Stimulated activated CD4-positive, alpha-beta T cell treated with anti-CD3 and anti-CD28 coated beads, Interleukin-12 subunit alpha, Interleukin-12 subunit beta, amount 100 ng/mL, for 24 hours (primary cell): Measurements from ENCODE around the gene RABL3.
"Not testable (repeated sequence)": the region's sequence is repeated elsewhere in the genome, so short reads cannot be mapped to it uniquely, and the experiment has no call there.

Experiments used
- DNase-seq, 2 experiments: peaks; one replicate each; pipeline ENCODE4 v3.0.0-alpha.2; 2020; ENCODE audit warnings: low read depth in 2 of 2

RABL3 gene

DNA sequence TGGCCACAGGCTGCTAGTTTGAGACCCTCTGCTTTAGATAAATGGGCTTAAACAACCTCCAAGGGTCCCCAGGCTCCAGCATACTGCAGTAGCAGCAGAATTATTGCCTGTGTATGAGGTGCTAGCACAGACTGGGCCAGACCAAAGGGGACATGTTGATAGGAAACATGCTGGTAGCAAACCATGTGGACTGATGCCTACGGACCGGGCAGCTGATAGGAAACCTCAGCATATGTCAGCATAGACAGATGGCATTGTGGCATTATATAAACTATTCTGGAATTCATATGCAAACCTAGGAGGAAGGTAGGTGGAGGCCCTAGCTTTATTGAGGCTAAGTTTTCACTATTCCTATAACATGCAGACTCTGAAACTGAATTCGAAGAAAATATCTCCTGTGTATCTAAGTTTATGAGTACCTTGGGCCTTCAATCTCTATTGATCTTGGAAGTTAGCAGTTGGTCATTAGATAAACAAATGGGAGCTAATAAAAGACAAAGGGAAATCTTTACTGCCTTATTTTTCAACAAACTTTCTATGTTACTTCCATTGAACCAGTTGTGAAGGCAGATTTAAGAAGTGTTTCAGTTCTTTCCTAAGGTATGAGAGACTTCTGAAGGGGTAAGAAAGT lies 58.5 kb downstream of the RABL3 start:
- DNase-seq = no peak

DNA sequence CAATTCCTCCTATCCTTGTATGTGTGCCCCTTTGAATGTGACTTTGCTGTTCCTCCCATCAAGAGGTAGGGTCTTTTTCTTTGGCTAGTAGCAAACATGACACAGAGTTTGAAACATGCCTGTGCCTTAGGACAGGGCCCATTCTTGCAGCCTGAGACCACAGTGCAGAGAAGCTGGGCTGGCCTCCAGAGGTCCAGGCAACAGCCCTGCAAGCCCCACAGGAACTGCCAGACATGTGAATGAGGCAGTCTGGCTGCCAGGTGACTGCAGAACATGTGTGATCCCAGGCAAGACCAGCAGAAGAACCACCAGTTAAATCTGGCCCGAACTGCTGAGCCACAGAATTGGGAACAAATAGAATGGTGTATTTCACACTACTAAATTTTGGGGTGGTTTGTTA lies 59.1 kb downstream of the RABL3 start:
- no peak for DNase-seq

DNA sequence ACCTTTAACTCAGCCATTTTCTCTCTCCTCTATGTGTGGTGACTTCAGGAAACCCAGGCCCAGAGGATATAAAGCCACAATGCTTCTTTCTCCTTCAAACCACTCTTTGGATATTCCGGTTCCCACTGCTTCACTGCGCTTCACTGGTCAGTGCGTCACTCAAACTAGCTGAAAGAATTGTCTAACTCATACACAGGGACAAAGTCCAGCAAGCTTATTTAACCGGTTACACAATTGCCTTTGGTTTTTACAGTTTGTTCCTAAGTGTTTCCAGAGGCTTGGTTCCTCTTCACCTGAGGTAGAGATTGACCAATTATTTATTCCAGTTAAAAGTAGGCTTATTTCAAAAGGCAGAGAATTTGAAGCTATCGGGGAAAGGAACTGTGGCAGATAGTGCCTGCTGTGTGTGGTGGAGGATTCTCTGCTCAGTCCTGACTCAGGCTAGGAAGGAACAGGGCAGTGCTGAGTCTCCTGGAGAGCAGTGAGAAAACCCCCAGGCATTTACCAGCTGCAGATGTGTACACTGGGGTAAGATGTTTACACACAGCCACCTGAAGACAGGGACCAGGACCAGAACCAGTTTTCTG lies 60.1 kb downstream of the RABL3 start, which contains the start of gene HGD:
Gene HGD, minus strand, starts transcription at position 145 of the 587 bp plus-strand sequence. Its CDS starts 128 bp downstream, at position 17.
- no peak for DNase-seq

DNA sequence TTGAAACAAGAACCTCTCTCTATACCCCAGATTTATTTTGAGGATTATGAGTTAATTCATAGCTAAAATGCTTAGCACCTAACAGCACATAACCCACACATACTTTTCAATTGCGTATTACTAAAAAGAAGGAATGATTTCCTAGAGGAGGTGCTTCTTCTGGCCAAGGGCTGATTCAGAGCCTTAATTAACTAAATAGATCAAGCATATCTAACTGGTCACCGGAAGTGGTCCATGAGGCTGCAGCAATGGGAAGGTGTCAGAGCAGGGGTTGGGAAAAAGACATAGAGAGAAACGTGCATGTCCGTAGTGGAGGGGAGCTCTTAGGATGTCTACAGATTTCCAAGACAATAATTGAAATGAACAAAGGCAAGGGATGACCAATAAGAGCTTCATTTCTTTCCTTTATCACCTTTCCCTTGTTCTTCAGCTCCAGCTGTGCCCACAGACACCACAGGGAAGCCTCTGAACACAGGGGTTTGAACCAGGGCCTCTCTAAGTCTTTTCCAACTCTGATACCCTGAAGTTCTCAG lies 60.7 kb downstream of the RABL3 start:
- DNase-seq = no peak

DNA sequence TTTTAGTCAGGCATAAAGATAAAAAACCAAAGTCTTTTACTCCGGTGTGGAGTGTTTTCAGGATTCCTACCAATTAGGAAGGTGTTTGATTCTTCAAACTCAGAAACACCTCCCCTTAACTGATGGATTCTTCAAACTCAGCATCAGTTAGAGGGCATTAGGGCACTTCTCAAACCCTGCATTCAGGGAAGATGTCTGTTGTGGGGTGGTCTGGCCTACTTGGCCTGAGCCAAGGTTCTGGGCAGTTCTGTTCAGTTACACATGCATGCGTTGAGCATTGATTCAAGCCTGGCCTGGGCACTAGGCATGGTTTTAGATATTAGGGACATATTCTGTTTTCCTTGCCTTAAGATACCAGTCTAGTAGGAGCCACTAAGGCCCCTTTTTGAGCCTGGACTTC lies 61.3 kb downstream of the RABL3 start:
- no peak for DNase-seq

DNA sequence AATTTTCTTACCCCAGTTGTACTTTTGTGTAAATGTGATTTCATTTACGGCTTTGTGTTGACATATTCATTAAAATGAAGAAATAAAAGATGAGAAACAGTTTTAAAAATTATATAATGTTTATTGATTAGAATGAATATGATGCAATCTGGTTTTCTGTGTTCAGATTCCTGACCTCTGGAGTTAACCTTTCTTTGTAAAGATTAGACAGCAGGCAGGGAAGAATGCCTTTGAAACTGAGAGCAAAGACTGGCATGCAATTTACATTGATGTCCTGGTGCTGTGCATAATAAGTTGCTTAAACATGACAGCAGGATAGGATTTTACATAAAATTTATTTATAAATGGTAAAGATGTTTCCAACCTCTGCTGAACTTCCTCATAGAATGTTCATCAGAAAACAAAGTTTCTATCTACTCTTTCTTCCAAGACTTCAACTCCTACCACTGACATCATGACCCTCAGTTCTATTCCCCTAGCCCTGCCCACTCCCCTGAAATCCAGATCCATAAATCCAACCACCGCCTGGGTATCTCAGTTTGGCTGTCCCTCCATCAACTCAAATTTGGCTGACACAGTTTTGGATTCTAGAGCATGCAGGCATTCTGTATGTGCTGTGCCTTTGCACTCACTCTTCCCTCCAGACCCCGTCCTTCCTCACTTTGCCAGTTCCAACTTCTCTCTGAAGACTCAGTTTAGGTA lies 62.0 kb downstream of the RABL3 start:
- no peak for DNase-seq

DNA sequence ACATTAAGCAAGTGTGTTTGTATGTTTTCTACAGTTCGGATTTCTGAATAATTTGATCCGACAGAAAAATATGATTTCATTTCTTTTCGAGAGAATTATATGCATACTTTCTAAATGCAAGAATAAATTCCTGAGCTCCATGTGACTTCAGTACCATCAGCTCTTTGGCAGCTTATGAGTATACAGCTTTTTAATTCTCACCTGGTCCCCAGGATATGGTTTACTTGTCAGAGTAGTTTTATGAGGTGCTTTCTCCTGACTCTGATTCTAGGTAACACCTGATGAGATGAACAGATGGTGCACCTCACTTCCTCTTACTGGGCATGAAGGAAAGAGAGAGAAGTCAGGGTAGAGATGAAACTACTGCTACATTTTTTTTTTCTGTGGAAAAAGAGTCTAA lies 63.3 kb downstream of the RABL3 start:
- DNase-seq = no peak

DNA sequence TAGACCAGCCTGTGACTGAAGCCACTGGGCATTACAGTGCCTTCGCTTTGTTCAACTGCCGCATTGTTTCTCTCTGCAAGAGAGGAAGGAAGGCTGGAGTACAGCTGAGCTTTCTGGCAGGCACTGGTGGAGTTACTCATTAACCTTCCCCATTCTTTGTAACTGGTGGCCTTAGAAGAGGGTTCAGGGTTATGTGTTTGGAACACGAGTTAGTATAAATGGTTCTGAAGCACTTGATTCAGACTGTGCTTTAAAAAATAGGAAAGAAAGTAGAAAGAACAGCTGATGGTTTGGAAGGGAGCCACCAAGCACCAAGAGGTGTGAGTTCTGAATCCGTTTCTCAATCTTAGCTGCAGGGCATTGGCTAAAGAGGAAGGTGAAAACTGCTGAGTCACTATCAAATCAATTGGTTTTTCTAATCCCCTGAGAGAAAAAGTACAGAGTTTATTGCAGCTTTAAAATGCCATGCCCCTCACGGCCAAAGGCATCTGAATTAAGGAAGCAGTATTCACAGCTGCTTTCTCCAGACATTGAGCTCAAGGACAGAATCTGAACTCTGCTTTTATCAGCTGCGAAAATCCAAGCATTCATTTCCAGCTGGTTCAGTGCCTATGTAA lies 63.9 kb downstream of the RABL3 start:
- DNase-seq = no peak

DNA sequence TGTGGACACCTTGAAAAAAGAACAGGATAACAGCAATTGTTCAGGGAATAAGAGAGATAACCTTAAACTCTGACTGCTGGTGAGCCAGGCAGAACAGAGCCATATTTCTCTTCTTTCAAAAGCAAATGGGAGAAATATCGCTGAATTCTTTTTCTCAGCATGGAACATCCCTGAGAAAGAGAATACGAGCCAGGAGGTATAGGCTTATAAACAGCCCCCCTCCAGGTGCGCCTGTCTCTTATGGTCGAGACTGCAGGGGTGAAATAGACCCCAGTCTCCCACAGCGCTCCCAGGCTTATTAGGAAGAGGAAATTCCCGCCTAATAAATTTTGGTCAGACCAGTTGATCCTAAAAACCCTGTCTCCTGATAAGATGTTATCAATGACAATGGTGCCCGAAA lies 65.1 kb downstream of the RABL3 start:
- not testable (repeated sequence) for DNase-seq

DNA sequence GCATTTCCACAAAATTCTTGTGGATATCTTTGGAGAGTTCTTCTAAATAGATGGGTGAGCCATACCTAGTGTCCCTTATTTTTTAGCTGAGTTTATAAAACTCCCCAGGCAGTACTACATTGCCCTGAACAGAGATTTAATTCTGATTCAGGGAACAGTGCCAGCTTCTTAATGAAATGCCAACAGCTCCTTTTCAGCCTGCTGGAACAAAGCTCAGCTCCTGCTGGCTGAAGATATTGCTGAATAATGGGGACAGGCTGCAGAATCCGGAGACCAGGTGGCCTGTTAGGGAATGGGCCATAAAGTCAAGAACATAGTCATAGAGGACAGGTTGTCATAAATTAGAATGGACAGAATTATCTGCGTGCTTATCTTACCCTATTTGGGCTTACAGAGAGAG lies 69.2 kb downstream of the RABL3 start:
- no peak for DNase-seq

DNA sequence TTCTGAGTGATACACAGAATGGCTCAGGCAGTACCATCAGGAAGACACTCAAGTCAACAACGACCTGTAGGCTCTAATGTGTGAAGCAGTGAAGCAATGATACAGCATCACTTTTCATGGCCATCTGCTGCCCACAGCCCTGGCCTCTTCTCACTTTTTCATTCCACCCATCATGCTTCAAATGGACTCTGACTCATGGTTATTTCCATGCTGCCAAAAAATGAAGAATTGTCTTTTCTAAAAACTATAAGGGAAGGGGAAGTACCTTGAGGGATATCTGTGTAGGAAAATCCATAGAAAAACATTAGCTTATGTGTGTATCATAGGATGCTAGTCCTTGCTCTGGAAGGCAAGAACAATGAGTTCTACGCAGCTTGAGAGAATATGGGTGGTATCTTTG lies 71.7 kb downstream of the RABL3 start:
- no peak for DNase-seq

DNA sequence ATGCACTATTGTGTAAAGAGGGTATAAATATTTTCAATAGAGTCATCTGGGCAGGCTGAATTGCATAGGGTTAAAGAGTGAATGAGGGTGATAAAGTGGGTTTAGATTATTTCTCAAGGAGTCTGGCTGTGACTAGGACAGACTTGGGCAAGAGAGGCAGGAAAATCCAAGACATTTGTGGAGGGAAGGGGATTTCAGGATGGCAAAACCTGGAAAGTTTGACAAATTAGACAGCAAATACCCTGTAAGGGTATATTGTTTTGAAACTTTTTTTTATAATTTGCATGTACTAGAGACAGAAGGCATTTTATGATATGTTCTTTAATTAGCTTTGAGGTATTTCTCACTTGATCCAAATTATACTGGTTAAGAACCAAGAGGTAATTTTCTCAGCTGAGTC lies 77.4 kb downstream of the RABL3 start:
- no peak for DNase-seq

DNA sequence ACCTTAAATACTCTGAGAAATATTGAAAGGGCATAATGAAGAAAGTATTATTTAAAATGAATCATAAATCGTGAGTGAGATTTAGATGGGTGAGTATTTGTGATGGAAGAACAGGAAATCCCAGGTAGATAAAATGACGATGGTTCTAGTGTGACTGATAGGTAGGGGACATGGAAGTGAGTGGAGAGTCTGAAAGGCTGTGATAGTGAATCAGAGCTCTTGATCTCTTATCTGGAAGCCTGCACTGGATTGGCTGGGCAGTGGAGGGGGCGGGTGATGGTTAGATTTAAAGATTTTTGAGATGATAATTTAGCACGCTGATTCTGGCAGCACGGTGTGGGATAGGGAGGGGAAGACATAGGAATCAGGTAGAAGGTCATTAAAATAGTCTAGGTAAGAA lies 80.4 kb downstream of the RABL3 start:
- no peak for DNase-seq

DNA sequence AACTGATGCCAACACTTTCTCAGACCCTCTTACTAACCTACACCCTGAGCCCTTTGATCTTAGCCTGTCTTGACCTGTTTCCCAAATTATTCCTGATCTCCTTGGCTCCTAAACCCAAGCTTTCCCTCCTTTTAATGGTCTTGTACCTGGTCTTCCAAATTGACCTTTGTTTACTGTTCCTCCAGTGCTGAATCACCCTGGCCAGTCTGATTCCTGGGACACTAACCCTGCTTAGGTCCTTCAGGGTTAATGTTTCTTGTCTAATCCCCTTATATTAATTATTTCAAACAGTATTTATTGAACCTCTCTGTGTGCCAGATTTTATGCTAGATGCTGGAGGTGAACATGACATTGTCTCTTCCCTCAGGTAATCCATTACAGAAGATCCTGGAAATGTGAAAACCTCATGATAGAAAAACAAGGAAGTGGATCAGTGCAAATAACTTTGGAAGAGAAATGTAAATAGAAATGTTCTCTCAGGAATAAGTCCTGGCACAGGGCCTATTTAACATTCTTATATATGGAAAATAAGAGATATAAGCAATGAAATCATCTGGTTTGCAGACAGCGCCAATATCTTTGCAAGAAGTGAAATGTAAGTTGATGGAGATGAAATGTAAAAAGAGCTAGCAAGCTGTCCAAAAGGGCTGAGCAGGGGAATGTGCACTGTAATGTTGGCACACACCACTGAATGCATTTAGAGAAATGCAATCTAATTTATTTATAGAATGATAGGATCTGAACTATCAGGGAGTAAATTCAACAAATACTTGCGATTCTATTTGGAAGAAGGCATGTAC lies 81.0 kb downstream of the RABL3 start:
- no peak for DNase-seq

DNA sequence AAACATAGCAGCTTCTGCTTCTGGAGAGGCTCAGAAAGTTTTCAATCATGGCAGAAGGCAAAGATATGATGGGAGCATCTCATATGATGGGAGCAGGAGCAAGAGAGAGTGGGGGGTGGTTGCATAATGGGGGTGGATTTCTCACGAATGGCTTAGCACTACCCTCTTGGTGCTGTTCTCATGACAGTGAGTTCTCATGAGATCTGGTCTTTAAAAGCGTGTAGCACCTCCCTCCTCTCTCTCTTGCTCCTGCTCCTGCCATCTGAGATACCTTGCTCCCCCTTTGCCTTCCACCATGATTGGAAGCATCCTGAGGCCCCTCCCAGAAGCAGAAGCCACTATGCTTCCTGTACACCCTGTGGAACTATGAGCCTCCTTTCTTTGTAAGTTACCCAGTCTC lies 82.5 kb downstream of the RABL3 start:
- DNase-seq = no peak

DNA sequence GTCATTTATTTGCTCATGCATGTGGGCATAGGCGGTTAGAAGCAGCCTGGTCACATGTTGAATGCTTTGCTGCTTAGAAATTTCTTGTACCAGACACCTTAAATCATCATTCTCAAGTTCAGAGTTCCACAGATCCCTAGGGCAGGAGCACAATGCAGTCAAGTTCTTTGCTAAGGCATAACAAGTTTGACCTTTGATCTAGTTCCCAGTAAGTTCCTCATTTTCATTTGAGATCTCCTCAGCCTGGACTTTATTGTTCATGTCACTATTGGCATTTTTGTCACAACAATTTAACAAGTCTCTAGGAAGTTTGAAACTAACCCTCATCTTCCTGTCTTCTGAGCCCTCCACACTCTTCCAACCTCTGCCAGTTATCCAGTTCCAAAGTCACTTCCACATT lies 83.0 kb downstream of the RABL3 start:
- DNase-seq = no peak

DNA sequence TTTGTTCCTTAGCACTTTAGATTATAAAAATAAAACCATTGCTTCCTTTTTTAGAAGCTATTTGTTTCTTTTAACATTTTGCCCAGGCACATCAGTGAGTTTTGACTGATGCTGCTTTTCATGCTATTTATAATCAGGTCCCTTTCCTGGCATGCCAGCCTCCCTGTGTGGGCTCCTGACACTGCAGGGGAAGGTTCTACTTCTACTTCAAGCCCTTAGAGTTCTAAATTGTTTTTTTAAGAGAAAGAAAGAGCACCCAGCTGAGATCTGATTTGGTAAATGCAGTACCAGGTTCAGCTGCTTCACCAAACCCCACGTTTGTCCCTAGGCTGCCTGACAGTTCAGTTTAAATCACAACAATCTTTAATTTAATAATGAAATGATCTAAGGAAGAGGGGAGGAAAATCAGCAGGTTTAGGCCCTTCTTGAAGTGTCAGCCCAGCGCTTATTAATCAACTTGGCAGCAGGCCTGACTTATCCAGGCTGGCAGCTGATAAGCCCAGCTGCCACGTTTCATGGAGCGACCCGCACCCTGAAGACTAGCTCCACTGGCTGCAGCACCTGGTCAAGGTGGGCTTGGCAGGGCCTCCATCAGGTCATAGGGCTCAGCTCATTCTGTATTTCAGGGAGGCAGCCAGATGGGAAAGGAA lies 89.3 kb downstream of the RABL3 start:
- DNase-seq = no peak

DNA sequence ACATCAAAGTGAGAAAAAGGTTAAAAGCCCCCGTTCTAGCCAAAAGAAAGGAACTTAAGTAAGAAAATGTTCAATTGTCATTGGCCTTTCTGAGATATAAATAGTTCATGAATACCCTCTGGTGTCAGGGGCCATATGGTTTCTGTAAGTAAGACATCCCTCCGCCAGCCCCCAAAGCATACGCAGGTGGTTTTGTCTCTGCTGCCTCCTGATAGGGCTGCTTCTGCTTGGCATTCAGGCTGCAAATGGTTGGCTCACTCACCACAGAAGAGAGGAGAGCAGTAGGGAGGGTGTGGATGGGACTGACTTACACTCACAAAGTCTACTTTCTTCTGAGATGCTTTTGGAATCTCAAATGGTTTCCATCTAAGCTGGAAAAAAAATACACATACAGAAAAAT lies 90.0 kb downstream of the RABL3 start:
- no peak for DNase-seq

DNA sequence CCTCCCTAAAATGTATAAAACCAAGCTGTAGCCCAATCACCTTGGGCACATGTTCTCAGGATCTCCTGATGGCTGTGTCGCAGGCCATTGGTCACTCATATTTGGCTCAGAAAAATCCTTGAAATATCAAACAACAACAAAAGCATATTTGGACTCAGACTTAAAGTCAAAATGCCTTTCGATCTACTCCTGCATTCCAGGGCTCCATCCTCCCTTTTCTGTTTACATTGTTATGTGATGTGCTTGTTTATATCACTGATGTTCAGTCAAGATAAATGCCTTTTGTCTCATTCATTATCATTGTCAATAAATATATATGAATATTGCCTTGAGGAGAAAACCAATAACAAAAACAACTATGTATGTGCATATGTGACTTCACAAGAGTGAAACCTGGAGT lies 92.0 kb downstream of the RABL3 start:
- no peak for DNase-seq

DNA sequence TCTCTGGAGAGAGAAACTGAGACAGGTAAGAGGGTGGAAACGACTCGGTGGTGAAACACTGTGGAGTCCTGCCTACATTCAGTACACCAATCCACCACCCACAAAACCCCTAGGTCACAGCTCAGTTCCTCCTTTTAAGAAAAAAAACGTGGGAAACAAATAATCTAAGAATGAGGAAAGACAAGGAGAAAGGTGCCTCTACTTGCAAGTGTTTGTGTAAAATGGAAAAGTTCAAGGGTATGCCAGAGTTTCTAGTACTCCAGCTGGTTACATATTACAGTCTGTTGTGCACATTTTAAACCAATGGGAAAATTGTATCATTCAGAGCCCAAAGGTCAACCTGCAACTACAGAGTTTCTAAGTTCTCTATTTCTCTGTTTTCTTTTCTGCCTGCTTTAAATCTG lies 92.5 kb downstream of the RABL3 start:
- no peak for DNase-seq

DNA sequence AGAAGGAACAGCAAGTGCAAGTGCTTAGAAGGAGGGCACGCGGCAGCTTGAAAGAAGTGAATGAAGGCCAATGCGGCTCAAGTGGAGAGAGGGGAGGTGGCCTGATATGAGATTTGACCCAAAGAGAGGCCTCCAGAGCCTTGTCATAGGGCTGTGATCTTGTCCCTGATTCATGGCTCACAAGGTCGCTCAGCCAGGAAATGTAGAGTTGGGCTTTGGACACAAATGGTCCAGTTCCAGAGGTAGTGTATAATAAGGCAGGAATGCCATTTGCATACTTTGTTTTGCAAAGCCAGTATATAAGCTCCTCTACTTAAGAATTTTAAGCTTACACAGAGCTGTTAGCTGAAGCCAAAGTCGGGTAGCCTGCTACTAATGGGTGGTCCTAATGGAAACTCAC lies 94.0 kb downstream of the RABL3 start:
- DNase-seq = no peak
